ENCODE measurements around the gene ZNF787.

Gene ZNF787

GRCh38 chr19:56079609-56080008, 41.5 kb downstream of the ZNF787 start:
- DNase-seq (ENCODE audit: low read depth): no peak
- no peak for TF ChIP-seq CTCF (IDR thresholded peaks at IDR 0.05; ENCODE audit: low read depth, low read length, missing control alignments)
- H3K4me3 ChIP-seq (ENCODE audit: low read depth, low read length): no peak overlapping the region

GRCh38 chr19:56076498-56076897, 44.6 kb downstream of the ZNF787 start:
- peak; percentile 78 for TF ChIP-seq CTCF (IDR thresholded peaks at IDR 0.05; ENCODE audit: low read depth, low read length, missing control alignments)
- H3K4me3 ChIP-seq (ENCODE audit: low read depth, low read length): no peak overlapping the region
- no peak for DNase-seq (ENCODE audit: low read depth)

- peak; percentile 61 for TF ChIP-seq CTCF (IDR thresholded peaks at IDR 0.05; ENCODE audit: low read depth, low read length, missing control alignments)
- no peak for DNase-seq (ENCODE audit: low read depth)
- H3K4me3 ChIP-seq (ENCODE audit: low read depth, low read length): no peak overlapping the region
Measured at GRCh38 chr19:56071151-56071550, 49.9 kb downstream of the ZNF787 start.

GRCh38 chr19:56069642-56070041, 51.5 kb downstream of the ZNF787 start:
- DNase-seq (ENCODE audit: low read depth): no peak
- TF ChIP-seq CTCF (IDR thresholded peaks at IDR 0.05; ENCODE audit: low read depth, low read length, missing control alignments): no peak
- H3K4me3 ChIP-seq (ENCODE audit: low read depth, low read length): no peak overlapping the region

- DNase-seq (ENCODE audit: low read depth): no peak
- peak; percentile 95 for TF ChIP-seq CTCF (IDR thresholded peaks at IDR 0.05; ENCODE audit: low read depth, low read length, missing control alignments)
- H3K4me3 ChIP-seq (ENCODE audit: low read depth, low read length): peak overlapping the region; percentile 43
Measured at GRCh38 chr19:56066152-56067023, 54.7 kb downstream of the ZNF787 start.

DNA sequence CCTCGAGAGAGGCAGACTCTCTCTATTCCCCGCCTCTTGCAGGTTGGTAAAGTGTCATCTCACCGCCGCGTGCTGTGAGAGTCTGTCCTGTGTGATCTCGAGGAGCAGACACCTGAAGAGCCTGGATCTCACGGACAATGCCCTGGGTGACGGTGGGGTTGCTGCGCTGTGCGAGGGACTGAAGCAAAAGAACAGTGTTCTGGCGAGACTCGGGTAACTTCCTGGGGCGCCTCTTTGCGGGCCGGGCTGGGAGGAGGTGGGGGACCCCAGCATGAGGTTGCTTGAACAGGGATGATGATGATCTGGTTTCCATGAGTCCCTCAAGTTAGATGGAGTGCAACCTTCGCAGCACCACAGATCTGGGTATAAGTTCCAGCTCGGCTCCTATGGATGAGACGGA, 67.5 kb downstream of the ZNF787 start:
- no peak for TF ChIP-seq CTCF (IDR thresholded peaks at IDR 0.05; ENCODE audit: low read depth, low read length, missing control alignments)
- DNase-seq (ENCODE audit: low read depth): no peak
- no peak overlapping the region for H3K4me3 ChIP-seq (ENCODE audit: low read depth, low read length)

All from GM12864 (cell line).